ENCODE results near the gene OLFML2A. TPM values are rescaled to one million over a fixed set of nuclear protein-coding genes. Genes with fewer than 3 reads are reported as not detected.

OLFML2A gene
- total and polyA plus RNA-seq, 7 donors, result 0.46 to 147 (median 60.0) TPM

- no peaks in the 10 kb centered on the region for H3K36me3 ChIP-seq
- peaks cover 0 to 95% (median 6%) of the 10 kb centered on the region in 3 donors for H3K27me3 ChIP-seq
- TF ChIP-seq POLR2A (IDR thresholded peaks at IDR 0.05) (no peak), POLR2AphosphoS5 (IDR thresholded peaks at IDR 0.05) (no peak), CTCF (IDR thresholded peaks at IDR 0.05) (no peak), EP300 (IDR thresholded peaks at IDR 0.05) (no peak)
- no peak overlapping the region for H3K4me3 ChIP-seq
- DNase-seq, result no peak
- peaks cover 0 to 5% (median 0%) of the 10 kb centered on the region in 4 donors for H3K4me1 ChIP-seq
- intact Hi-C loops (cut with DNase I), result no loop called here
- no peaks in the 10 kb centered on the region for H3K9me3 ChIP-seq
- 95 to 96% methylated on average over 2 of the region's 2 CpGs for WGBS, 2 donors
- H3K27ac ChIP-seq, result no peak overlapping the region
Measured at GRCh38 chr9:124759327-124759726, 17.6 kb upstream of the OLFML2A start.

GRCh38 chr9:124760719-124761118, 16.2 kb upstream of the OLFML2A start:
- H3K27ac ChIP-seq, result no peak overlapping the region
- H3K4me1 ChIP-seq, result peaks cover 0 to 5% (median 0%) of the 10 kb centered on the region in 4 donors
- TF ChIP-seq CTCF (IDR thresholded peaks at IDR 0.05), result no peak
- TF ChIP-seq POLR2A (IDR thresholded peaks at IDR 0.05), result no peak
- no peak for TF ChIP-seq POLR2AphosphoS5 (IDR thresholded peaks at IDR 0.05)
- no peak for TF ChIP-seq EP300 (IDR thresholded peaks at IDR 0.05)
- no peak for DNase-seq
- no peak overlapping the region for H3K4me3 ChIP-seq
- H3K9me3 ChIP-seq, result no peaks in the 10 kb centered on the region
- intact Hi-C loops (cut with DNase I), result no loop called here
- 93 to 96% methylated on average over 2 of the region's 2 CpGs for WGBS, 2 donors
- H3K27me3 ChIP-seq, result peaks cover 0 to 95% (median 13%) of the 10 kb centered on the region in 3 donors
- H3K36me3 ChIP-seq, result no peaks in the 10 kb centered on the region

- no peak for DNase-seq
- 59 to 89% methylated on average over 2 of the region's 2 CpGs for WGBS, 2 donors
Measured at GRCh38 chr9:124761196-124761595, 15.7 kb upstream of the OLFML2A start.

GRCh38 chr9:124761710-124762109, 15.2 kb upstream of the OLFML2A start:
- peaks cover 0 to 5% (median 0%) of the 10 kb centered on the region in 4 donors for H3K4me1 ChIP-seq
- WGBS, 2 donors, result 85 to 90% methylated on average over 3 of the region's 3 CpGs
- no peaks in the 10 kb centered on the region for H3K9me3 ChIP-seq
- TF ChIP-seq EP300 (IDR thresholded peaks at IDR 0.05) (no peak), CTCF (IDR thresholded peaks at IDR 0.05) (no peak), POLR2A (IDR thresholded peaks at IDR 0.05) (no peak)
- DNase-seq, result no peak
- H3K27ac ChIP-seq, result no peak overlapping the region
- peaks cover 0 to 95% (median 22%) of the 10 kb centered on the region in 3 donors for H3K27me3 ChIP-seq
- H3K4me3 ChIP-seq, result no peak overlapping the region
- intact Hi-C loops (cut with DNase I), result no loop called here
- H3K36me3 ChIP-seq, result no peaks in the 10 kb centered on the region

More at GRCh38 chr9:124761196-124761595, 15.7 kb upstream of the OLFML2A start:
- TF ChIP-seq POLR2A (IDR thresholded peaks at IDR 0.05) (no peak), EP300 (IDR thresholded peaks at IDR 0.05) (no peak), POLR2AphosphoS5 (IDR thresholded peaks at IDR 0.05) (no peak), CTCF (IDR thresholded peaks at IDR 0.05) (no peak)
- Histone ChIP-seq H3K27me3 (peaks cover 0 to 95% (median 17%) of the 10 kb centered on the region in 3 donors), H3K27ac (no peak overlapping the region), H3K4me1 (peaks cover 0 to 5% (median 0%) of the 10 kb centered on the region in 4 donors), H3K36me3 (no peaks in the 10 kb centered on the region), H3K9me3 (no peaks in the 10 kb centered on the region), H3K4me3 (no peak overlapping the region)
- intact Hi-C loops (cut with DNase I), result no loop called here

- WGBS, 2 donors, result 87 to 93% methylated on average over 3 of the region's 3 CpGs
- TF ChIP-seq POLR2AphosphoS5 (IDR thresholded peaks at IDR 0.05) (no peak), POLR2A (IDR thresholded peaks at IDR 0.05) (no peak), EP300 (IDR thresholded peaks at IDR 0.05) (no peak), CTCF (IDR thresholded peaks at IDR 0.05) (no peak)
- no peaks in the 10 kb centered on the region for H3K9me3 ChIP-seq
- no peak overlapping the region for H3K27ac ChIP-seq
- H3K36me3 ChIP-seq, result no peaks in the 10 kb centered on the region
- H3K4me1 ChIP-seq, result peaks cover 0 to 5% (median 0%) of the 10 kb centered on the region in 4 donors
- peaks cover 0 to 95% (median 29%) of the 10 kb centered on the region in 3 donors for H3K27me3 ChIP-seq
- H3K4me3 ChIP-seq, result no peak overlapping the region
- DNase-seq, result no peak
- intact Hi-C loops (cut with DNase I), result no loop called here
Measured at GRCh38 chr9:124762633-124763032, 14.3 kb upstream of the OLFML2A start.

Measured in sigmoid colon (tissue), 7 donors.